PC-9 (cell line): ENCODE data around the gene PLEKHA7. TPM values are rescaled to one million over a fixed set of nuclear protein-coding genes. Genes with fewer than 3 reads are reported as not detected.

ENCODE experiments used
- BruUV-seq: library from RNA; stranded (reverse); fragments of 400-500 nt; replicated peaks from 2 replicates; lab custom pipeline; 2021; lab: Mats Ljungman, UMichigan
- CTCF ChIA-PET: fragments of 300-600 bp; sonication (Branson Sonifier 250); formaldehyde crosslinking; loops from one replicate; lab custom pipeline; 2022; ENCODE audit warnings: antibody characterized with exemption; lab: Charles Lee
- POLR2A ChIA-PET: fragments of 300-600 bp; sonication (Branson Sonifier 250); formaldehyde crosslinking; loops from one replicate; lab custom pipeline; 2022; ENCODE audit warnings: antibody characterized with exemption; ENCODE audit not compliant: unreplicated experiment; lab: Charles Lee
- DNase-seq, 2 experiments: peaks; one replicate each; pipeline versions ENCODE4 v3.0.0 to v3.0.0-alpha.2; 2015 to 2022; ENCODE audit warnings: mixed read lengths in 1 of 2
- H2AFZ ChIP-seq: fragments of 200-600 bp; sonication (generic); 2 replicates; pipeline ENCODE4 v1.8.1; 2017; ENCODE audit warnings: antibody characterized with exemption
- H3F3A ChIP-seq: fragments of 200-600 bp; sonication (generic); 2 replicates; pipeline ENCODE4 v1.8.1; 2017; ENCODE audit warnings: antibody characterized with exemption, mild to moderate bottlenecking, low read depth; ENCODE audit not compliant: insufficient read depth
- H3K27ac ChIP-seq: fragments of 200-600 bp; sonication (generic); 2 replicates; pipeline ENCODE4 v1.6.1; 2016; ENCODE audit warnings: mixed run types
- H3K27me3 ChIP-seq: fragments of 200-600 bp; sonication (generic); 2 replicates; pipeline ENCODE4 v1.6.1; 2016; ENCODE audit warnings: low read depth, mixed run types; ENCODE audit not compliant: insufficient read depth
- H3K36me3 ChIP-seq: fragments of 200-600 bp; sonication (generic); 2 replicates; pipeline ENCODE4 v1.6.1; 2016; ENCODE audit warnings: low read depth, mixed run types
- H3K4me1 ChIP-seq: fragments of 200-600 bp; sonication (generic); replicated peaks from 2 replicates; pipeline ENCODE4 v1.6.1; 2016; ENCODE audit warnings: mixed run types; ENCODE audit not compliant: insufficient read depth
- H3K4me2 ChIP-seq: fragments of 200-600 bp; sonication (generic); 2 replicates; pipeline ENCODE4 v1.6.1; 2017; ENCODE audit warnings: mixed run types
- H3K4me3 ChIP-seq: fragments of 200-600 bp; sonication (generic); 2 replicates; pipeline ENCODE4 v1.6.1; 2016; ENCODE audit warnings: mixed run types
- H3K79me2 ChIP-seq: fragments of 200-600 bp; sonication (generic); 2 replicates; pipeline ENCODE4 v1.6.1; 2017; ENCODE audit warnings: low read depth, mixed run types
- H3K9me2 ChIP-seq: fragments of 200-600 bp; sonication (generic); 2 replicates; pipeline ENCODE4 v1.8.1; 2017; ENCODE audit warnings: mild to moderate bottlenecking; ENCODE audit not compliant: insufficient read depth
- H3K9me3 ChIP-seq: fragments of 200-600 bp; sonication (generic); 2 replicates; pipeline ENCODE4 v1.8.1; 2016; ENCODE audit warnings: low read depth; ENCODE audit not compliant: insufficient read depth
- H4K20me1 ChIP-seq: fragments of 200-600 bp; sonication (generic); 2 replicates; pipeline ENCODE4 v1.8.1; 2017; ENCODE audit not compliant: insufficient read depth
- CTCF ChIP-seq: fragments of 200-600 bp; sonication (generic); conservative IDR thresholded peaks from 2 replicates; pipeline ENCODE4 v1.6.1; 2017; ENCODE audit warnings: mixed run types, antibody characterized with exemption, mild to moderate bottlenecking, moderate library complexity
- EZH2 ChIP-seq: fragments of 200-600 bp; sonication (generic); IDR thresholded peaks from 2 replicates; pipeline ENCODE4 v1.8.0; 2017; ENCODE audit warnings: antibody characterized with exemption, low read depth
- intact Hi-C: fragments of 100-400 bp; cut with micrococcal nuclease; formaldehyde crosslinking; loops from one replicate; pipeline ENCODE4 v1.10.0; 2022; ENCODE audit not compliant: unreplicated experiment
- total RNA-seq: library from RNA; stranded (reverse); gene quantifications from 2 replicates; pipeline ENCODE4 v1.2.3, GENCODE V29; 2021

The PLEKHA7 gene
- total RNA-seq, 1 experiment from 2014 or later: 26.9 TPM

DNA sequence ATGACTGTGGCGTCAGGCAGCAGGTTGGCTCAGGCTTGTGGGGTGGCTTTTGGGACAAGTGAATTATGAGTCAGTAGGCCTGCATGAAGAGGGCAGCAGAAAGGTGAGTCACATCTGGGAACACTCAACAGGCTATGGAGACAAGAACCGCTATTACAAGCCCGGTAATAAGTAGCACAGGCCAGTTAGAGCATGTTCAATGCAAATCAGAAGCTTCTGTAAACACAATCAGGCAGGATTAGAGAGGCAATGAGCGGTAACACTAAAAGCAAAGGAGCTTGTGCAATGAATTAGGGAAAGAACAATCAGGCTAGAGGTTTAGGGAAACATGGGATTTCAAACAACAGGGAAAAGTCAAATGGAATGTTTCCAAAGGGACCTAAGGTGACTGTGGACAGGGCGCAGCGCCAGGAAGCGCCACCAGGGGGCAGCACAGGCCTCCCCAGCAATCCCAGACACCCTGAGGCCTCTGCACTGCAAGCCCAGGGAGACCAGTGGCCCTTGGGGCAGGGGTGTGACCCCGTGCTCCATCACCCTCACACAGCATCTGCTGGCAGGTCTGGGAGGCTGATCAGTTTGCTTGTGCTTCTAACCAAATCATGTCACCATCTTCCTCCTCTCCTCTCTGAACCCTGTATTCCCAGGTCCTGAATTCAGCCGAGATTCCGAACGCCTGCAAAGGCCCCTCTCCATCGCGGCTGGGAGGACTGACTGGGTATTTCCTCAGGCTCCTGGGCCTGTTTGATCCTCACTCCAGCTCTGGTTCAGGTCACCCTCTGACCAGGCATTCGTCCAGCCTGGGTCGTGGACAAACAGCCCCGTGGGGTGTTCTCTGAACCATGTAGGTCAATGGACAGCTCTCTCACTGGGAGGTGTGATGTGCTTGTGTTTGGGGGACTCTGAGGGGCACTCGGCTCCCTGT lies 225.8 kb downstream of the PLEKHA7 start:
- no peaks in the 10 kb centered on the region for H3K36me3 ChIP-seq
- BruUV-seq: no TSS peak
- peaks cover 32% of the 10 kb centered on the region for H3F3A ChIP-seq
- ChIA-PET POLR2A (no interaction called here), CTCF (interaction anchor here (0.6 kb wide), 1 partner anchor 1808 kb away, joined by 4 read pairs; no protein-coding TSS in a partner anchor)
- no peak overlapping the region for H2AFZ ChIP-seq
- H3K27me3 ChIP-seq: no peaks in the 10 kb centered on the region
- peak overlapping the region; percentile 36; the same call in 1 of the 2 replicates for H3K4me2 ChIP-seq
- no peak overlapping the region for H3K4me3 ChIP-seq
- H4K20me1 ChIP-seq: no peaks in the 10 kb centered on the region; the same call in none of the 2 replicates
- peak overlapping the region; percentile 58 for H3K27ac ChIP-seq
- peaks cover 48% of the 10 kb centered on the region for H3K4me1 ChIP-seq
- intact Hi-C loops: loop anchor here (1.0 to 10.0 kb wide), 3 partner anchors 95 to 716 kb away; no protein-coding TSS in a partner anchor
- no peaks in the 10 kb centered on the region for H3K9me3 ChIP-seq
- no peaks in the 10 kb centered on the region for H3K9me2 ChIP-seq
- TF ChIP-seq CTCF (peak; percentile 89), EZH2 (no peak)
- peak; percentile 64 to 78 for DNase-seq
- no peaks in the 10 kb centered on the region; the same call in 1 of the 2 replicates for H3K79me2 ChIP-seq

DNA sequence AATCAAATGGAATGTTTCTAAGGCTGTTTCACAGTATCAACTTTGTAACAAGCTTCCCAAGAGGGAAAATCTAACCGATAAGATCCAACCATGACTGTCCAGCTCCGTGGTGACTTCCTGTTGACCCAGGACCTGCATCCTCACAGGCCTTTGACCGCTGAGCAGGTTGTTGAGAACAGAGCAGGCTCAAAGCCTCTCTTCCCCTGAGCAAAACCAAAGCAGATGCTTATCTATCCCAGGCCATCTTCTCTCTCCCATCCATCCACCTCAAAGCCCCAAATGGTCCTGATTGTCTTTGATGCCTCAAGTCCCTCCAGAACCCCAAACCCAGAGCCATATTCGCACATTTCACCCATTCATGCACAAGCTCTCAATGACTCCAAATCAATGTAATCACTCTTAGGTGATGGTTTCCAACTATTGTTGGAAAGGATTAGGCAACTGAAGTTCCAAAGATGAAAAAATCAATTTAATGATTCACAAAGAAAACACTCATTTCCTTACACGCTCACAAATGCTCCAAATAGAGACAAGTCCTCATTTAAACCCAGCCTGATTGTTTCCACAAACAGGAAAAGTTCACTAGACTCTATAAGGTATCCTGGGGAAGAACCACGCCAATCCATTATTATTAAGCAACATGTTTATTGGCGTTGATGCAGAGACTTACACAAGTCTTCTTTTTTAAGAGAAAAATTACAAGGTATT lies 227.0 kb downstream of the PLEKHA7 start:
- Histone ChIP-seq H3K4me1 (peaks cover 47% of the 10 kb centered on the region), H3K27ac (peak overlapping the region; percentile 58), H3K9me2 (no peaks in the 10 kb centered on the region), H3K36me3 (no peaks in the 10 kb centered on the region), H3K27me3 (no peaks in the 10 kb centered on the region), H2AFZ (no peak overlapping the region), H3K79me2 (no peaks in the 10 kb centered on the region; the same call in 1 of the 2 replicates), H3K9me3 (no peaks in the 10 kb centered on the region), H3K4me3 (no peak overlapping the region), H3F3A (peaks cover 29% of the 10 kb centered on the region), H4K20me1 (no peaks in the 10 kb centered on the region; the same call in none of the 2 replicates), H3K4me2 (peak overlapping the region; percentile 36; the same call in 1 of the 2 replicates)
- ChIA-PET POLR2A (no interaction called here), CTCF (no interaction called here)
- TF ChIP-seq CTCF (no peak), EZH2 (no peak)
- intact Hi-C loops: loop anchor here (5.0 to 10.0 kb wide), 2 partner anchors 275 to 718 kb away; no protein-coding TSS in a partner anchor
- no peak for DNase-seq
- BruUV-seq: no TSS peak

DNA sequence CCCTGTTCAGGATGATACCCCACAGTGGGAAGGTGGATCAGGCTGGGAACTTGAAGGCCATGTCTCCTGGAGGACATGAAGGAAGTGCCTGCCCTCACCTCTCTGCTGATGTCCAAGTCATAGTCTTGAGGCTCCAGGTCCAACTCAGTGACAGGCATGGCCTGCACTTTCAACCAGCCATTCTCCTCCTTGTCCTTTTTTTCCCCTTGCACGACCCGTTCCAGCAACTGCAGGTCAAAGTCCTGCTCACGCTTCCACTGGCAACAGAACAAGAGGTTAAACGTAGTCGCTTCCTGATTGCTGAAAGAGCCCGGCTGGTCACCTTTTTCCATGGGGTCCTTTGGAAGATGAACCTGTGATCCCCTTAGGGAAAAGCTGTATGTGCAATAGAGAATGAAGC lies 228.1 kb downstream of the PLEKHA7 start:
- no peaks in the 10 kb centered on the region for H3K27me3 ChIP-seq
- H3K79me2 ChIP-seq: no peaks in the 10 kb centered on the region; the same call in 1 of the 2 replicates
- no peaks in the 10 kb centered on the region; the same call in none of the 2 replicates for H4K20me1 ChIP-seq
- H3K9me2 ChIP-seq: no peaks in the 10 kb centered on the region
- intact Hi-C loops: loop anchor here (5.0 to 10.0 kb wide), 2 partner anchors 276 to 719 kb away; no protein-coding TSS in a partner anchor
- CTCF ChIA-PET: no interaction called here
- H3K4me3 ChIP-seq: no peak overlapping the region
- no peak for DNase-seq
- H3F3A ChIP-seq: peaks cover 24% of the 10 kb centered on the region
- H3K27ac ChIP-seq: no peak overlapping the region
- H3K36me3 ChIP-seq: no peaks in the 10 kb centered on the region
- H3K4me1 ChIP-seq: peaks cover 38% of the 10 kb centered on the region
- TF ChIP-seq EZH2: no peak
- no peak for TF ChIP-seq CTCF
- H2AFZ ChIP-seq: no peak overlapping the region
- H3K9me3 ChIP-seq: no peaks in the 10 kb centered on the region
- POLR2A ChIA-PET: no interaction called here
- no peak overlapping the region for H3K4me2 ChIP-seq
- no TSS peak for BruUV-seq
